ENCODE measurements around the gene OMP. TPM values are rescaled to one million over a fixed set of nuclear protein-coding genes. Genes with fewer than 3 reads are reported as not detected.

Gene OMP
- polyA plus RNA-seq, 3 donors: not detected

DNA sequence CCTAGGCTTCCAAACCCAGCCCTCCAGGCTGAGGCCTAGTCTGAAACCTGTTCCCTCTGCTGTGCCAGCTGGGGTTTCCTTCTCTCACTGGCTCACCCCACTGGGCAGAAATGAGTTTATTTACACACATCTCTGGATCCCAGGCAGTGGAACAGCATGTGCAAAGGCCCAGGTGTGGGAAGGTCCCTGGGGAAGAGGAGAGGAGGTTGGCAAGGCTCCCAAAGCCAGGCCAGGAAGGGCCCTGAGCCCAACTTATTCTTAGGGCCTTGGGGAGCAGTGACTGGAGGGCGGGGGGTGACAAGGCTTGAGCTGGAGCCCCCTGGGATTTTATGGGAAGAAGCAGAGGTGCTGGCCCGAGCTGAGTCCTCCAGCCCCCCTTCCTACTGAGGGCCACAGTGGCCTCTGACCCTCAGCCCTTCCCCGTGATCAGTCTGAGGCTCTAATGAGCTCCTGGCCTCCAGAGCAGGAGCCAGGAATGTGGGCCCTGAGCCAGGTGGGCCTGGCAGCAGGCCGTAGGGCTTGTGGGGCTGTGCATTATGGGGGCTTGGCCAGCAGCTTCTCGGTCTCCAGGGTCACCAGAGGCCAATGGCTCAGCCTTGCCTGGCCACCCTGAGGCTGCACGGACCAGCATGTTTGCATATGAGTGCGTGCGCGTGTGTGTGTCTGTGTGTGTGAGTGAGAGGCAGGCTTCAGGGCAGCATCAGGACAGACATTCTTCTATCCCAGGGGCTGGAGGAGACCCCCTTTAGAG, 28.3 kb downstream of the OMP start:
- peaks cover 9 to 15% of the 10 kb centered on the region in 2 donors for H3K4me1 ChIP-seq (ENCODE audit: control insufficient read depth in 1 of 2, insufficient read depth in 2 of 2, low read length in 2 of 2)
- TF ChIP-seq CTCF (IDR thresholded peaks at IDR 0.05): no peak
- peaks cover 10 to 22% (median 12%) of the 10 kb centered on the region in 3 donors for H3K27me3 Mint-ChIP-seq (ENCODE audit: low read depth in 3 of 3)
- H3K27ac ChIP-seq (ENCODE audit: low read depth in 1 of 2, low read length in 2 of 2): no peak overlapping the region
- H3K4me3 Mint-ChIP-seq: no peak overlapping the region
- no peaks in the 10 kb centered on the region for H3K36me3 Mint-ChIP-seq
- peak overlapping the region; percentile 4 for H3K9ac ChIP-seq (ENCODE audit: insufficient read depth, low read length, poor library complexity, severe bottlenecking)
- no peak overlapping the region for H3K4me3 ChIP-seq (replicated peaks in 1 of 3; ENCODE audit: low read depth in 2 of 3, low read length in 3 of 3)
- peaks cover 0 to 5% (median 0%) of the 10 kb centered on the region in 7 donors for H3K9me3 Mint-ChIP-seq
- H3K79me2 ChIP-seq (ENCODE audit: insufficient read depth, low read length): no peaks in the 10 kb centered on the region
- DNase-seq: no peak
- no peak overlapping the region for H3K27ac Mint-ChIP-seq
- H3K4me2 ChIP-seq (replicated peaks; ENCODE audit: extremely low read depth, low read length, poor library complexity, severe bottlenecking): no peak overlapping the region
- H3K4me1 Mint-ChIP-seq: peaks cover 15% of the 10 kb centered on the region
- intact Hi-C loops (cut with micrococcal nuclease): no loop called here
- no peaks in the 10 kb centered on the region for H3K9me3 ChIP-seq (replicated peaks in 1 of 2; ENCODE audit: control insufficient read depth in 1 of 2, insufficient read depth in 1 of 2, low read length in 2 of 2)
- 96% methylated on average over 9 of the region's 9 CpGs for WGBS (ENCODE audit: insufficient coverage)
- H4K20me1 ChIP-seq (ENCODE audit: insufficient read depth, low read length): no peaks in the 10 kb centered on the region
- H3K27me3 ChIP-seq (ENCODE audit: control insufficient read depth in 2 of 2, insufficient read depth in 2 of 2, low read length in 2 of 2): peaks cover 0 to 13% of the 10 kb centered on the region in 2 donors
- no peak overlapping the region for H2AFZ ChIP-seq (ENCODE audit: insufficient read depth, low read depth, low read length, poor library complexity, severe bottlenecking)
- no peaks in the 10 kb centered on the region for H3K36me3 ChIP-seq (replicated peaks in 1 of 2; ENCODE audit: control insufficient read depth in 1 of 2, insufficient read depth in 2 of 2, low read length in 2 of 2)

GRCh38 chr11:77131560-77131959, 28.9 kb downstream of the OMP start:
- Mint-ChIP-seq H3K36me3 (no peaks in the 10 kb centered on the region), H3K27me3 (ENCODE audit: low read depth in 3 of 3) (peaks cover 16 to 24% (median 16%) of the 10 kb centered on the region in 3 donors), H3K4me3 (no peak overlapping the region), H3K9me3 (peaks cover 0 to 5% (median 0%) of the 10 kb centered on the region in 7 donors), H3K27ac (no peak overlapping the region), H3K4me1 (peaks cover 13% of the 10 kb centered on the region)
- H3K4me1 ChIP-seq (ENCODE audit: control insufficient read depth in 1 of 2, insufficient read depth in 2 of 2, low read length in 2 of 2): peaks cover 9 to 15% of the 10 kb centered on the region in 2 donors
- H2AFZ ChIP-seq (ENCODE audit: insufficient read depth, low read depth, low read length, poor library complexity, severe bottlenecking): no peak overlapping the region
- H3K4me2 ChIP-seq (replicated peaks; ENCODE audit: extremely low read depth, low read length, poor library complexity, severe bottlenecking): no peak overlapping the region
- no peak overlapping the region for H3K27ac ChIP-seq (ENCODE audit: low read depth in 1 of 2, low read length in 2 of 2)
- no peaks in the 10 kb centered on the region for H3K79me2 ChIP-seq (ENCODE audit: insufficient read depth, low read length)
- no peaks in the 10 kb centered on the region for H4K20me1 ChIP-seq (ENCODE audit: insufficient read depth, low read length)
- 33% methylated on average over 1 of the region's 6 CpGs for WGBS (ENCODE audit: insufficient coverage)
- no peaks in the 10 kb centered on the region for H3K36me3 ChIP-seq (replicated peaks in 1 of 2; ENCODE audit: control insufficient read depth in 1 of 2, insufficient read depth in 2 of 2, low read length in 2 of 2)
- no peak overlapping the region for H3K4me3 ChIP-seq (replicated peaks in 1 of 3; ENCODE audit: low read depth in 2 of 3, low read length in 3 of 3)
- intact Hi-C loops (cut with micrococcal nuclease): no loop called here
- no peak for DNase-seq
- no peak for TF ChIP-seq CTCF (IDR thresholded peaks at IDR 0.05)
- H3K9ac ChIP-seq (ENCODE audit: insufficient read depth, low read length, poor library complexity, severe bottlenecking): no peak overlapping the region
- H3K27me3 ChIP-seq (ENCODE audit: control insufficient read depth in 2 of 2, insufficient read depth in 2 of 2, low read length in 2 of 2): peaks cover 0 to 17% of the 10 kb centered on the region in 2 donors
- no peaks in the 10 kb centered on the region for H3K9me3 ChIP-seq (replicated peaks in 1 of 2; ENCODE audit: control insufficient read depth in 1 of 2, insufficient read depth in 1 of 2, low read length in 2 of 2)
